ENCODE results near the gene B4GALNT3. TPM values are rescaled to one million over a fixed set of nuclear protein-coding genes. Genes with fewer than 3 reads are reported as not detected.

The B4GALNT3 gene
- total and polyA plus RNA-seq, 2 of the 13 experiments (the other 11 are each of a cell fraction or from before 2014, with no cell fraction given), result 3.2 to 4.4 TPM

DNA sequence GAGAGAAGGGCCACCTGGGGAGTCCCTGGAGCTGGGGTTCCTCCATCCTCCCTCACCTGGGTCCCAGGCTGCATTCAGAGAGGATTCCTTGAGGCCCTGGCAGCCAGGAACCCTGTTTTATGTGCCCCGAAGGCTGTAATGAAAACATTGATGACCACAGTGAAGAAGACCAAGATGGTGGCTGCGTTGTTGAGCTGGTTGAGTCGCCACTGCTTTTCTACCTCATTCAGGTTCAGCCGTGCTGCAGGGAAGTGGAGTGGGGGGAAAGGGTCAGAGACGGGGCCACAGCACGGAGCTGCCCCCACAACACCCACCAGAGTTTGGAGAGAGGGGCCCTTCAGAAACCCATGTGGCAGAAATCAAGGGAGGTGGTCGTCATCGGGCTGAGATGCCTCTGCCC is 105.4 kb downstream of the B4GALNT3 start:
- no TSS peak for BruUV-seq (replicated peaks)
- Histone ChIP-seq H3K27me3 (ENCODE audit: control insufficient read depth in 1 of 2, insufficient read depth in 2 of 2, low read length in 2 of 2) (peaks cover 3 to 4% of the 10 kb centered on the region in 2 experiments; a peak in 1 of 5 replicates), H4K20me1 (ENCODE audit: insufficient read depth, low read length) (no peaks in the 10 kb centered on the region), H3K79me2 (ENCODE audit: insufficient read depth, low read length) (no peaks in the 10 kb centered on the region), H3K4me3 (replicated peaks in 1 of 3; ENCODE audit: insufficient read depth in 1 of 3, low read depth in 2 of 3, low read length in 3 of 3) (no peak overlapping the region), H2AFZ (ENCODE audit: low read length) (no peak overlapping the region), H3K27ac (ENCODE audit: extremely low read length, insufficient read depth, low read length) (no peak overlapping the region), H3K9me3 (ENCODE audit: low read length) (no peaks in the 10 kb centered on the region), H3K9ac (ENCODE audit: insufficient read depth, low read depth, low read length) (no peak overlapping the region), H3K4me2 (ENCODE audit: low read depth, low read length) (no peak overlapping the region), H3K4me1 (ENCODE audit: insufficient read depth, low read length) (peaks cover 22% of the 10 kb centered on the region), H3K36me3 (replicated peaks in 1 of 2; ENCODE audit: control insufficient read depth in 1 of 2, insufficient read depth in 2 of 2, low read length in 2 of 2) (no peaks in the 10 kb centered on the region)
- intact Hi-C loops (cut with micrococcal nuclease; ENCODE audit: unreplicated experiment), result no loop called here
- ATAC-seq (no peak), DNase-seq (ENCODE audit: low spot score) (no peak), FAIRE-seq (no peak)
- no peak for TF ChIP-seq ZNF646 (CRISPR knock-in tag; IDR thresholded peaks at IDR 0.05)
- TF ChIP-seq ZMAT3 (CRISPR knock-in tag; conservative IDR thresholded peaks at IDR 0.05), result no peak
- TF ChIP-seq, protein P1, sequence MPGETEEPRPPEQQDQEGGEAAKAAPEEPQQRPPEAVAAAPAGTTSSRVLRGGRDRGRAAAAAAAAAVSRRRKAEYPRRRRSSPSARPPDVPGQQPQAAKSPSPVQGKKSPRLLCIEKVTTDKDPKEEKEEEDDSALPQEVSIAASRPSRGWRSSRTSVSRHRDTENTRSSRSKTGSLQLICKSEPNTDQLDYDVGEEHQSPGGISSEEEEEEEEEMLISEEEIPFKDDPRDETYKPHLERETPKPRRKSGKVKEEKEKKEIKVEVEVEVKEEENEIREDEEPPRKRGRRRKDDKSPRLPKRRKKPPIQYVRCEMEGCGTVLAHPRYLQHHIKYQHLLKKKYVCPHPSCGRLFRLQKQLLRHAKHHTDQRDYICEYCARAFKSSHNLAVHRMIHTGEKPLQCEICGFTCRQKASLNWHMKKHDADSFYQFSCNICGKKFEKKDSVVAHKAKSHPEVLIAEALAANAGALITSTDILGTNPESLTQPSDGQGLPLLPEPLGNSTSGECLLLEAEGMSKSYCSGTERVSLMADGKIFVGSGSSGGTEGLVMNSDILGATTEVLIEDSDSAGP (CRISPR knock-in tag; IDR thresholded peaks at IDR 0.05; ENCODE audit: borderline replicate concordance), result no peak
- no peak for TF ChIP-seq SAFB2 (CRISPR knock-in tag; IDR thresholded peaks at IDR 0.05; ENCODE audit: borderline replicate concordance, low read depth)
- TF ChIP-seq SRSF9 (IDR thresholded peaks at IDR 0.05; ENCODE audit: borderline replicate concordance, insufficient read depth, low read depth, low read length, poor library complexity, severe bottlenecking), result no peak
- TF ChIP-seq ZBTB20 (CRISPR knock-in tag; IDR thresholded peaks at IDR 0.05; ENCODE audit: borderline replicate concordance, low read depth), result no peak
- POLR2A ChIA-PET, result no interaction called here
- WGBS (ENCODE audit: low lambda C conversion rate), result 74% methylated on average over 8 of the region's 8 CpGs
- CTCF ChIA-PET (ENCODE audit: low intra/inter-chr PET ratio, low total read pairs), result no interaction called here
- in situ Hi-C loops (cut with HindIII; ENCODE audit: extremely low pct_ligation_motif_present, low pct_unique_long_range_greater_than_20kb), result loop anchor here (5.0 to 25.0 kb wide), 4 partner anchors 320 to 1022 kb away; partner anchors contain the start of genes FBXL14 and RAD52
